Measurements from ENCODE around the gene PTPN3. TPM values are rescaled to one million over a fixed set of nuclear protein-coding genes. Genes with fewer than 3 reads are reported as not detected.

Gene PTPN3
- total and polyA plus RNA-seq, 9 of the 15 experiments (the other 6 are each of a cell fraction or from before 2014, with no cell fraction given), result 0.02 TPM; not detected in 8

DNA sequence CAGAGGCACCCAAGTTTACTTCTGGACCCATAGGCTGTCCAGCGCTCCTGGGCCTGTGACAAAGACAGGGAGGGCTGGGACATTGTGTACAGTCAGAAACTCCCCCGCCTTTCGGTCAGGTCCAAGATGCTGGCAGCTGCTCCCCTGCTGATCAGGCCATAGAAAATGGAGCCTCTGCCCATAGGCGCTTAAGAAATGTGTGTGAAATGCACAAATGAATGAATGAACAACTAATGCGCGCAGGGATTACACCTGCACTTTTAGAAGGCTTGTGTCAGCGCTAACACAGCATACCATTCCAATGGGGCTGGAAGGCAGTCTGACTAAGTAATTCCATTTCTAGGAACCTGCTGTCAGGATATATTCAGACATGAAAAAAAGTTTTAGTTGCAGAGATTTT lies 16.3 kb downstream of the PTPN3 start:
- no peak overlapping the region for H3K27ac ChIP-seq (ENCODE audit: extremely low read depth, low read depth, low read length)
- ChIA-PET POLR2A (no interaction called here), CTCF (ENCODE audit: low intra/inter-chr PET ratio) (no interaction called here)
- no peaks in the 10 kb centered on the region for H3K9me1 ChIP-seq (ENCODE audit: control insufficient read depth, insufficient read depth, low read length)
- no peak overlapping the region for H2AFZ ChIP-seq (ENCODE audit: low read depth, low read length)
- 0% methylated on average over 7 of the region's 7 CpGs for WGBS (ENCODE audit: insufficient coverage, low coverage, missing lambda C conversion rate)
- TF ChIP-seq, protein P1, sequence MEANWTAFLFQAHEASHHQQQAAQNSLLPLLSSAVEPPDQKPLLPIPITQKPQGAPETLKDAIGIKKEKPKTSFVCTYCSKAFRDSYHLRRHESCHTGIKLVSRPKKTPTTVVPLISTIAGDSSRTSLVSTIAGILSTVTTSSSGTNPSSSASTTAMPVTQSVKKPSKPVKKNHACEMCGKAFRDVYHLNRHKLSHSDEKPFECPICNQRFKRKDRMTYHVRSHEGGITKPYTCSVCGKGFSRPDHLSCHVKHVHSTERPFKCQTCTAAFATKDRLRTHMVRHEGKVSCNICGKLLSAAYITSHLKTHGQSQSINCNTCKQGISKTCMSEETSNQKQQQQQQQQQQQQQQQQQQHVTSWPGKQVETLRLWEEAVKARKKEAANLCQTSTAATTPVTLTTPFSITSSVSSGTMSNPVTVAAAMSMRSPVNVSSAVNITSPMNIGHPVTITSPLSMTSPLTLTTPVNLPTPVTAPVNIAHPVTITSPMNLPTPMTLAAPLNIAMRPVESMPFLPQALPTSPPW (CRISPR knock-in tag; IDR thresholded peaks at IDR 0.05), result no peak
- in situ Hi-C loops (cut with MboI) (no loop called here), intact Hi-C loops (cut with micrococcal nuclease) (no loop called here)
- peaks cover 4 to 49% of the 10 kb centered on the region in 2 experiments; a peak in 3 of 5 replicates for H3K27me3 ChIP-seq (ENCODE audit: control insufficient read depth in 2 of 2, insufficient read depth in 2 of 2, low read length in 2 of 2)
- BruUV-seq (replicated peaks), result no TSS peak
- ATAC-seq (no peak), FAIRE-seq (no peak), DNase-seq (ENCODE audit: extremely low read depth in 1 of 4, low spot score in 3 of 4) (no peak)
- no peak overlapping the region for H3K4me3 ChIP-seq
- H4K20me1 ChIP-seq (replicated peaks; ENCODE audit: control insufficient read depth, insufficient read depth, low read length), result no peaks in the 10 kb centered on the region
- H3K4me1 ChIP-seq (replicated peaks in 1 of 2; ENCODE audit: control insufficient read depth in 2 of 2, insufficient read depth in 2 of 2, low read length in 2 of 2), result 0 out of 5 replicates have a peak, but pooled peaks cover 0 to 4% of the 10 kb centered on the region in 2 experiments
- no peaks in the 10 kb centered on the region for H3K9me3 ChIP-seq (replicated peaks; ENCODE audit: control insufficient read depth, insufficient read depth, low read depth, low read length)
- H3K9ac ChIP-seq (ENCODE audit: insufficient read depth in 1 of 2, low read depth in 2 of 2, low read length in 2 of 2), result no peak overlapping the region
- no peaks in the 10 kb centered on the region for H3K79me2 ChIP-seq (ENCODE audit: control insufficient read depth, insufficient read depth, low read length)
- no peaks in the 10 kb centered on the region for H3K36me3 ChIP-seq (ENCODE audit: control insufficient read depth, insufficient read depth, low read length)
- H3K4me2 ChIP-seq (ENCODE audit: insufficient read depth, low read length), result no peak overlapping the region

DNA sequence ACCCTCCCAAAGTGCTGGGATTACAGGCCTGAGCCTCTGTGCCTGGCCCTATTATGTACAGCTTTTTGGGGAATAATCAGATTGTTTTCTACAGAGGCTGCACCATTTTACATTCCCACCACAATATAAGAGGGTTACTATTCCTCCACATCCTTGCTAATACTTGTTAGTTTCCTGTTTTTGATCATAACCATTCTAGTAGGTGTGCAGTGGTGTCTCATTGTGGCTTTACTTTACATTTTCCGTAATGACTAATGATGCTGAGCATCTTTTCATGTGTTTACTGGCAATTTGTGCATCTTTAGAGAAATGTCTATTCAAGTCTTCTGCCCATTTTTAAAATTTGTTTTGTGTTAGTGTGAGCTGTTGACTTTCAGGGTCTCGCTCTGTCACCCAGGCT lies 18.3 kb downstream of the PTPN3 start:
- Histone ChIP-seq H2AFZ (ENCODE audit: low read depth, low read length) (no peak overlapping the region), H3K4me2 (ENCODE audit: insufficient read depth, low read length) (no peak overlapping the region), H3K9me1 (ENCODE audit: control insufficient read depth, insufficient read depth, low read length) (no peaks in the 10 kb centered on the region), H3K9me3 (replicated peaks; ENCODE audit: control insufficient read depth, insufficient read depth, low read depth, low read length) (no peaks in the 10 kb centered on the region), H3K79me2 (ENCODE audit: control insufficient read depth, insufficient read depth, low read length) (no peaks in the 10 kb centered on the region), H3K36me3 (ENCODE audit: control insufficient read depth, insufficient read depth, low read length) (no peaks in the 10 kb centered on the region), H3K4me1 (replicated peaks in 1 of 2; ENCODE audit: control insufficient read depth in 2 of 2, insufficient read depth in 2 of 2, low read length in 2 of 2) (0 out of 5 replicates have a peak, but pooled peaks cover 0 to 4% of the 10 kb centered on the region in 2 experiments), H3K27ac (ENCODE audit: extremely low read depth, low read depth, low read length) (no peak overlapping the region), H4K20me1 (replicated peaks; ENCODE audit: control insufficient read depth, insufficient read depth, low read length) (no peaks in the 10 kb centered on the region), H3K27me3 (ENCODE audit: control insufficient read depth in 2 of 2, insufficient read depth in 2 of 2, low read length in 2 of 2) (peaks cover 6 to 42% of the 10 kb centered on the region in 2 experiments; a peak in 3 of 5 replicates), H3K9ac (ENCODE audit: insufficient read depth in 1 of 2, low read depth in 2 of 2, low read length in 2 of 2) (no peak overlapping the region), H3K4me3 (no peak overlapping the region)
- TF ChIP-seq ZNF217 (CRISPR knock-in tag; IDR thresholded peaks at IDR 0.05), result no peak
- no peak for TF ChIP-seq DNMT1 (IDR thresholded peaks at IDR 0.05)
- TF ChIP-seq NR2C2 (CRISPR knock-in tag; IDR thresholded peaks at IDR 0.05), result no peak
- TF ChIP-seq NR2C2 (tag; IDR thresholded peaks at IDR 0.05), result no peak
- TF ChIP-seq ELF4 (CRISPR knock-in tag; IDR thresholded peaks at IDR 0.05), result no peak
- TF ChIP-seq, protein P2, sequence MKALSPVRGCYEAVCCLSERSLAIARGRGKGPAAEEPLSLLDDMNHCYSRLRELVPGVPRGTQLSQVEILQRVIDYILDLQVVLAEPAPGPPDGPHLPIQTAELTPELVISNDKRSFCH (CRISPR knock-in tag; IDR thresholded peaks at IDR 0.05), result no peak
- TF ChIP-seq, protein P2 (tag; IDR thresholded peaks at IDR 0.05), result no peak
- TF ChIP-seq POLR2AphosphoS5 (IDR thresholded peaks at IDR 0.05; ENCODE audit: control insufficient read depth, insufficient read depth, low read depth, low read length), result no peak
- TF ChIP-seq, protein P3, sequence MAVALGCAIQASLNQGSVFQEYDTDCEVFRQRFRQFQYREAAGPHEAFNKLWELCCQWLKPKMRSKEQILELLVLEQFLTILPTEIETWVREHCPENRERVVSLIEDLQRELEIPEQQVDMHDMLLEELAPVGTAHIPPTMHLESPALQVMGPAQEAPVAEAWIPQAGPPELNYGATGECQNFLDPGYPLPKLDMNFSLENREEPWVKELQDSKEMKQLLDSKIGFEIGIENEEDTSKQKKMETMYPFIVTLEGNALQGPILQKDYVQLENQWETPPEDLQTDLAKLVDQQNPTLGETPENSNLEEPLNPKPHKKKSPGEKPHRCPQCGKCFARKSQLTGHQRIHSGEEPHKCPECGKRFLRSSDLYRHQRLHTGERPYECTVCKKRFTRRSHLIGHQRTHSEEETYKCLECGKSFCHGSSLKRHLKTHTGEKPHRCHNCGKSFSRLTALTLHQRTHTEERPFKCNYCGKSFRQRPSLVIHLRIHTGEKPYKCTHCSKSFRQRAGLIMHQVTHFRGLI (CRISPR knock-in tag; IDR thresholded peaks at IDR 0.05), result no peak
- TF ChIP-seq, protein P4, sequence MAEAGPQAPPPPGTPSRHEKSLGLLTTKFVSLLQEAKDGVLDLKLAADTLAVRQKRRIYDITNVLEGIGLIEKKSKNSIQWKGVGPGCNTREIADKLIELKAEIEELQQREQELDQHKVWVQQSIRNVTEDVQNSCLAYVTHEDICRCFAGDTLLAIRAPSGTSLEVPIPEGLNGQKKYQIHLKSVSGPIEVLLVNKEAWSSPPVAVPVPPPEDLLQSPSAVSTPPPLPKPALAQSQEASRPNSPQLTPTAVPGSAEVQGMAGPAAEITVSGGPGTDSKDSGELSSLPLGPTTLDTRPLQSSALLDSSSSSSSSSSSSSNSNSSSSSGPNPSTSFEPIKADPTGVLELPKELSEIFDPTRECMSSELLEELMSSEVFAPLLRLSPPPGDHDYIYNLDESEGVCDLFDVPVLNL (CRISPR knock-in tag; IDR thresholded peaks at IDR 0.05; ENCODE audit: low read depth), result no peak
- TF ChIP-seq DMBX1 (CRISPR knock-in tag; IDR thresholded peaks at IDR 0.05; ENCODE audit: borderline replicate concordance), result no peak
- DNase-seq (ENCODE audit: extremely low read depth in 1 of 4, low spot score in 3 of 4) (no peak), FAIRE-seq (no peak), ATAC-seq (no peak)
- in situ Hi-C loops (cut with MboI) (no loop called here), intact Hi-C loops (cut with micrococcal nuclease) (no loop called here)
- WGBS (ENCODE audit: insufficient coverage, low coverage, missing lambda C conversion rate), result 0% methylated on average over 2 of the region's 2 CpGs
- BruUV-seq (replicated peaks), result no TSS peak
- CTCF ChIA-PET (ENCODE audit: low intra/inter-chr PET ratio), result no interaction called here
- POLR2A ChIA-PET, result no interaction called here
